Prostate gland (tissue), 2 donors: ENCODE data around the gene TFF1. TPM values are rescaled to one million over a fixed set of nuclear protein-coding genes. Genes with fewer than 3 reads are reported as not detected.

Experiments used
- DNase-seq: peaks from one replicate; pipeline ENCODE4 v3.0.0-alpha.2; 2019; ENCODE audit warnings: low spot score
- H3K27ac ChIP-seq, 2 donors: fragments of 200-600 bp; sonication (generic); 2 replicates each; pipeline ENCODE4 v1.5.1; 2017 to 2019
- H3K27me3 ChIP-seq: fragments of 200-600 bp; sonication (generic); replicated peaks from 2 replicates; pipeline ENCODE4 v1.5.1; 2019; ENCODE audit not compliant: insufficient read depth
- H3K36me3 ChIP-seq, 2 donors: fragments of 200-600 bp; sonication (generic); 1 replicate in 1 of 2; 2 replicates in 1 of 2; pipeline versions ENCODE4 v1.5.1 to v1.8.1; 2017 to 2019
- H3K4me1 ChIP-seq: fragments of 200-600 bp; sonication (generic); replicated peaks from 2 replicates; pipeline ENCODE4 v1.5.1; 2019
- H3K4me3 ChIP-seq, 2 donors: fragments of 200-600 bp; sonication (generic); 2 replicates each; pipeline ENCODE4 v1.5.1; 2017 to 2019
- H3K9me3 ChIP-seq: fragments of 200-600 bp; sonication (generic); 2 replicates; pipeline ENCODE4 v1.5.1; 2017
- CTCF ChIP-seq, 4 experiments: fragments of 200-600 bp in 2 of 4; fragments of 450-650 bp in 2 of 4; sonication (generic) in 2 of 4; IDR thresholded peaks; 1 replicate in 3 of 4; 2 replicates in 1 of 4; pipeline ENCODE4 v1.5.1; 2016 to 2019; ENCODE audit warnings: antibody characterized with exemption in 4 of 4, mild to moderate bottlenecking in 2 of 4, moderate library complexity in 2 of 4
- POLR2A ChIP-seq: fragments of 450-650 bp; IDR thresholded peaks from one replicate; pipeline ENCODE4 v1.6.1; 2016; ENCODE audit warnings: antibody characterized with exemption, mild to moderate bottlenecking
- POLR2AphosphoS5 ChIP-seq: sonication (generic); formaldehyde crosslinking; IDR thresholded peaks from one replicate; pipeline ENCODE4 v1.6.1; 2017; ENCODE audit warnings: antibody characterized with exemption
- WGBS: methylation state at CpG from one replicate; pipeline ENCODE4 v1.1.5; 2018; 5-methylcytosine and 5-hydroxymethylcytosine counted together
- intact Hi-C: fragments of 100-400 bp; cut with DNase I; formaldehyde crosslinking; loops from one replicate; pipeline ENCODE4 v1.14.2; 2022
- total RNA-seq, 2 donors: library from RNA; depleted of rRNA; stranded (reverse); fragments of >200 nt; gene quantifications; one replicate each; pipeline ENCODE4 v1.1.0, GENCODE V29; 2016

The TFF1 gene
- total RNA-seq, 2 donors from 2014 or later: 4.7 to 16.2 TPM

- H3K27ac ChIP-seq: peak overlapping the region; percentile 21 to 41
- H3K4me3 ChIP-seq: no peak overlapping the region
- no peaks in the 10 kb centered on the region for H3K9me3 ChIP-seq
- H3K4me1 ChIP-seq: no peaks in the 10 kb centered on the region
- intact Hi-C loops: no loop called here
- H3K27me3 ChIP-seq: no peaks in the 10 kb centered on the region
- H3K36me3 ChIP-seq: no peaks in the 10 kb centered on the region
- 92% methylated on average over 17 of the region's 17 CpGs for WGBS
- no peak for TF ChIP-seq POLR2A
- no peak for TF ChIP-seq POLR2AphosphoS5
- TF ChIP-seq CTCF (IDR thresholded peaks at IDR 0.05): no peak
- no peak for DNase-seq
These were observed 27.3 kb downstream of the TFF1 start for GRCh38 chr21:42338729-42339715.

GRCh38 chr21:42337830-42338728, 28.3 kb downstream of the TFF1 start:
- intact Hi-C loops: no loop called here
- H3K36me3 ChIP-seq: no peaks in the 10 kb centered on the region
- no peak overlapping the region for H3K4me3 ChIP-seq
- no peaks in the 10 kb centered on the region for H3K4me1 ChIP-seq
- H3K27me3 ChIP-seq: no peaks in the 10 kb centered on the region
- TF ChIP-seq POLR2A: no peak
- peak; percentile 92 for TF ChIP-seq POLR2AphosphoS5
- TF ChIP-seq CTCF (IDR thresholded peaks at IDR 0.05): peak; percentile 22 to 89 (median 80)
- H3K27ac ChIP-seq: peak overlapping the region; percentile 21 to 41
- 28% methylated on average over 23 of the region's 23 CpGs for WGBS
- H3K9me3 ChIP-seq: no peaks in the 10 kb centered on the region
- peak; percentile 88 for DNase-seq

GRCh38 chr21:42337276-42337675, 29.1 kb downstream of the TFF1 start:
- TF ChIP-seq POLR2A (no peak), CTCF (IDR thresholded peaks at IDR 0.05) (no peak), POLR2AphosphoS5 (no peak)
- H3K36me3 ChIP-seq: no peaks in the 10 kb centered on the region
- no peaks in the 10 kb centered on the region for H3K9me3 ChIP-seq
- no peaks in the 10 kb centered on the region for H3K4me1 ChIP-seq
- DNase-seq: no peak
- intact Hi-C loops: no loop called here
- no peak overlapping the region for H3K27ac ChIP-seq
- no peak overlapping the region for H3K4me3 ChIP-seq
- H3K27me3 ChIP-seq: no peaks in the 10 kb centered on the region
- 70% methylated on average over 4 of the region's 4 CpGs for WGBS

- DNase-seq: no peak
- no peaks in the 10 kb centered on the region for H3K36me3 ChIP-seq
- H3K27me3 ChIP-seq: no peaks in the 10 kb centered on the region
- TF ChIP-seq CTCF (IDR thresholded peaks at IDR 0.05) (no peak), POLR2A (no peak), POLR2AphosphoS5 (no peak)
- no peaks in the 10 kb centered on the region for H3K4me1 ChIP-seq
- H3K27ac ChIP-seq: no peak overlapping the region
- no peak overlapping the region for H3K4me3 ChIP-seq
- WGBS: 24% methylated on average over 10 of the region's 10 CpGs
- intact Hi-C loops: no loop called here
- H3K9me3 ChIP-seq: no peaks in the 10 kb centered on the region
These were observed 30.3 kb downstream of the TFF1 start for GRCh38 chr21:42336054-42336453.
